DMS114 treated with DMSO at 0.1 percent for 48 hours (cell line): Measurements from ENCODE around the gene TECTA.
"Not testable (repeated sequence)": the region's sequence is repeated elsewhere in the genome, so short reads cannot be mapped to it uniquely, and the experiment has no call there.

Experiments
- DNase-seq: peaks from one replicate; lab custom pipeline; 2025; ENCODE audit not compliant: unreplicated experiment; lab: John Stamatoyannopoulos, UW

TECTA gene

GRCh38 chr11:121228851-121229250 is 127.8 kb downstream of the TECTA start:
- no peak for DNase-seq

DNA sequence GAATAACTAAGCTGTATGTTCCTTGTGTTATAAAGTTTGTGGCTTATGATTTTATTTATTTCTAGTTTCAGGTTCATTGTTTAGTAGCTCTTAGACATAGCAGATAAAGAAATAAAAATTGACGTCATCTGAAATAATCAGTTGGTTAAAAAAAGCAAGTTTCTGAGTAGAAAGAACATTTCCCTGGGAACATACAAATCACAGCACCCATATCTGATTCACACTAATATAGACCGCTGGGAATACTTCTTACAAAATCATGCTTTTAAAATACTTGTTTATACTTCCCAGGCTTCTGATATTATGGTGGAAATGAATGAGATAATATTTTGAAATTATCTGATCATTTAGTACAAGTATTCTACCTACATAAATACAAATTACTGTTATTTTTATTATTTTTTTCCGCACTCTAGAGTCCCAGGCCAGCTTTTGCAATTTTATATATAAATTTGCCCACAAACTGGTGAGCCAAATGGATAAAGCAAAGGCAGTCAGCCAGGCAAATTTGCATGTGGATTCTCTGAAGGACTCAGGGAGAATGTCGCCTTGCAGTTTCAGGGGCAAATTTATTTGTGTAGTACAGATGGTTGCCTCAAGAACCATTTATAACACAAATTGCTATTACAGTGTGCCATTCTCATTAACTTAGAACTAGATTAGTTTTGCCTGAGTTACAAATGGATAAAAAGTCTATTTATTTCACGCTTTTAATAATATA is 128.6 kb downstream of the TECTA start:
- no peak for DNase-seq

- no peak for DNase-seq
Observed at GRCh38 chr11:121231576-121232278, 130.7 kb downstream of the TECTA start.

DNA sequence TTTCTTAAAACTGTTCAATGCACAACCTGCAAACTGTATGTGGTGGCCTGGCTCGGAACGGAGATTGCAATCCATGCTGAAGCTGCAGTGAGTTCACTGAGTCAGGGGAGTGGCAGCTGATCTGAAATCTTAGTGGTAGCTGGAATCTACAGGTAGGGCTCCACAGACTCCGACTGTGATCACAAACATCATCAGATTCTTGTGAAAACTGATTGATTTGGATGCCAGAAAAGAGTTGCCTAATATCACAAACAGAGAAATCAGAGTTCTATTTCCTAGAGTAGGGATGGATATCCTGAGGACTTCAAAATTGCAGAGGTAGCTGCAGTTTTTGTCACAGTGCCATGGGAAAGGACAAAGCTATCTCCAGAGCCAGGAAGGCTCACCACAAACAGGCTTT is 134.0 kb downstream of the TECTA start:
- no peak for DNase-seq

- no peak for DNase-seq
Observed at GRCh38 chr11:121236115-121237001, 135.3 kb downstream of the TECTA start.

- DNase-seq: not testable (repeated sequence)
Observed at GRCh38 chr11:121237247-121237646, 136.2 kb downstream of the TECTA start.

DNA sequence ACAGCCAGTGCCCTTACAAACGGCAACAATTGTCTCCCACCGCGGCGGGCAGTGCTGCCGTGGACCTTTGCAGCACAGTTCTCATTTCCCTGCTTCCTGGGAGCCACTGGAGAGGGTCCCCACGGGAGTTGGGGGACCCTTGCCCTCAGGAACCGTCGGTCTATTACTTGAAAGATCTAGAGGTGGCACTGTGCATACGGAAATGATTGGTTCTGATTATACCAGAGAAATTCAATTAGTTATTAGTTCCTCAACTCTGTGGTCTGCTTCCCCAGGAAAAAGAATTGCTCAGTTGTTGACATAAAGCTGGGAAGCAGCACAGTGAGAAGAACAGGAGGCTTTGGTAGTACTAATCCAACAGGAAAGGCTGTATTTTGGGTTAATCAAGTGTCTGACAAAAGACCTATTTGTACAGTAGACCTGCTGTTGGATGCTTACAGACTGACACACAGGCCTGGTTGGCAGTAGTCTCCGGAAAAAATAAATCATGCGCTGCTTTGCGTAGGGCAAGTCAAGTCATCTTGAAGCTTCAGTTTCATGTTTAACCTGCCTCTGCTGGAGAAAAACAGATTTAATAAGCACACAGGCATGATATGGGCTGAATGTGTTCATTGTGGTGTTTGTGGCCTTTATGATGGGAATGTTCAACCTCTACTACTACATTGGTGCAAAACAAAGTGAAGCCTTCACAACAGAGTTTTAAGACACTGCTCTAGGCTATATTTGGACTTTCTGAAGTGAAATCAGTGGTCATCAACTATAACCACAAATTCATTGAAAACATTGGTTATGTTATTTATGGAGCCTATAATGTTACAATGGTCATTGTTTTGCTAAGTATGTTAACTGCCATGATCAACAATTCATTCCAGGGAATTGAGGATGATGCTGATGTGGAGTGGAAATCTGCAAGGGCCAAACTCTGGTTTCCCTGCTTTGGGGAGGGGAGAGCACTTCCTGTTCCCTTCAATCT is 136.9 kb downstream of the TECTA start:
- DNase-seq: no peak

DNA sequence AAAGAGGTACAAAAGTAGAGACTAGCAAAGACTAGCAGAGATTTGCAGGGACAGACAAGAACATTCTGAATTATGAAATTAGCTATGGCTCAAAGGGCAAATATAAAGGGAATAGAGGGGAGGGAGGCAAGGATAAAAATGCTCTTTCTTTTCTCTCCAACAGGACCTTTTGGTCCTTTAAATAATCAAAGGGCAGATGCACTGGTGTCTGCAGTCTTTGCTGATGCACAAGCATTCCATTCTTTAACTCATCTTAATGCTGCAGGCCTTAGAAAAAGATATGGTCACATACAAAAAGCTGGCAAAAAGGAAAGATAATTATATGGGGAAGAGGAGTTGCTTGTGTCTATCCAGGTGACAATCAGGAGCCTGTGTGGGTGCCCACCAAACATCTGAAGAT is 137.9 kb downstream of the TECTA start:
- DNase-seq: no peak

DNA sequence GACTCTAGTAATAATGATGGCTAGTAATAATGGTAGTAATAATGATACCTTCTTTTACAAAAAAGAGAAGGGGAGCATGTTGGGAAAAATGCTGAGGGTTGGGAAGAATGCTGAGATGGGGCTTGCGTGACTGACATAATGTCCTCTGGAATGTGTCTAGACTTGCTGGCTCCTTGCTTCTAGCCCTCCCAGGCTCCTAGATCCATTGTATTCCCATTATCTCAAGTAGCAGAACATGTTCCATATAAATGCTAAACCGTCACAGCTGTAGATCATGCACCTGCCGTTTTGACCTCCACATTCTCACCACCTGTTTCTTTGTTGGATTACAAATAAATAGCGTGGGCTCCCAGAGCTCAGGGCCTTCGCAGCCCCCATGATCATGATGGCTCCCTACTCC is 139.0 kb downstream of the TECTA start:
- DNase-seq: not testable (repeated sequence)

DNA sequence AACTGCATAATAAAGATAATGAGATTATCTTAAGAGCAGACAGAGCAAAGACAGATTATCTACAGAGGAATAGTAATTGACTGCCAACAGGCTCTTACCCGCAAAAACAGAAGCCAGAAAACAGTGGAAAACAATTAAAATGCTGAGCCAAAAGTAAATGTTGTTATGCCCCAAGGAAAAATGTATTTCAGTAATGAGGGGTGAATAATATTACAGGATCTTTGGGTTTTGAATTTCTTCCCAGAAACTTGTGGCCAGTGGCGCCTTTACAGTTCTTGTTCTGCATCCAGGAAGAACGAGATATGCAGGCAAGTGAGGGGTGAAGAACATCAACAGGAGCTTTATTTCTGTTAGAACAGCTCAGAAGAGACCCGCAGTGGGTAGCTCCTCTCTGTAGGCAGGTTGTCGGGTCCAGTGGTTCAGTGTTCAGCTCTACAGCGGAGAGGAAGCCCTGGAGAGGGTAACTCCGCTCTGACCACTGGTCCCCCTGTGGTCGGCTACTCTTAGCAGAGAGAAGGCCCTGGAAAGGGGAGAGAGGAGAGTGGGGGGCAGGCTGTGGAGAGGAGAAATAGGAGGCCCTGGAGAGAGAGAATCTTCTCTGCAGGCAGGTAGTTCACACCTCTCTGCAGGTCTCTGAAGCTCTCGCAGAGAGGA is 139.7 kb downstream of the TECTA start:
- DNase-seq: no peak
